Body of pancreas (tissue), 4 donors: Measurements from ENCODE around the gene MAFB.

ENCODE experiments used
- CTCF ChIP-seq, 7 experiments: fragments of 450-650 bp in 4 of 7; fragments of 200-600 bp in 3 of 7; sonication (generic) in 3 of 7; IDR thresholded peaks; one replicate each; pipeline ENCODE4 v1.5.1; 2016 to 2019; ENCODE audit warnings: antibody characterized with exemption in 7 of 7
- POLR2A ChIP-seq, 3 donors: fragments of 450-650 bp; IDR thresholded peaks; one replicate each; pipeline ENCODE4 v1.6.1; 2016; ENCODE audit warnings: antibody characterized with exemption in 3 of 3, mild to moderate bottlenecking in 2 of 3

GRCh38 chr20:40640667-40641066 is 48.4 kb downstream of the MAFB start:
- TF ChIP-seq CTCF (IDR thresholded peaks at IDR 0.05) (no peak), POLR2A (IDR thresholded peaks at IDR 0.05) (no peak)
